Breast epithelium (tissue), 4 donors: ENCODE data around the gene SAMD8. TPM values are rescaled to one million over a fixed set of nuclear protein-coding genes. Genes with fewer than 3 reads are reported as not detected.

Experiments
- DNase-seq, 2 donors: peaks; one replicate each; pipeline ENCODE4 v3.0.0-alpha.2; 2019; ENCODE audit warnings: low spot score in 2 of 2
- H3K27ac ChIP-seq, 2 donors: fragments of 200-600 bp; sonication (generic) in 1 of 2; one replicate each; pipeline ENCODE4 v1.5.1; 2016 to 2019; ENCODE audit warnings: mild to moderate bottlenecking in 1 of 2
- H3K27me3 ChIP-seq, 2 donors: fragments of 200-600 bp; sonication (generic) in 1 of 2; one replicate each; pipeline versions ENCODE4 v1.5.1 to v1.6.0; 2017 to 2019; ENCODE audit warnings: control low read depth in 1 of 2, mild to moderate bottlenecking in 1 of 2
- H3K36me3 ChIP-seq: fragments of 200-600 bp; one replicate; pipeline ENCODE4 v1.5.1; 2019
- H3K4me1 ChIP-seq, 2 donors: fragments of 200-600 bp; sonication (generic); one replicate each; pipeline ENCODE4 v1.5.1; 2016 to 2019; ENCODE audit warnings: control low read depth in 1 of 2
- H3K4me3 ChIP-seq, 3 donors: fragments of 200-600 bp; sonication (generic); 1 replicate in 2 of 3; 2 replicates in 1 of 3; pipeline ENCODE4 v1.5.1; 2016 to 2019; ENCODE audit warnings: mild to moderate bottlenecking in 3 of 3, moderate library complexity in 2 of 3
- H3K9me3 ChIP-seq, 2 donors: fragments of 200-600 bp; sonication (generic) in 1 of 2; one replicate each; pipeline ENCODE4 v1.5.1; 2016 to 2019; ENCODE audit warnings: control low read depth in 1 of 2
- CTCF ChIP-seq, 3 donors: fragments of 450-650 bp; IDR thresholded peaks; one replicate each; pipeline ENCODE4 v1.5.1; 2016 to 2017; ENCODE audit warnings: antibody characterized with exemption in 3 of 3, mild to moderate bottlenecking in 3 of 3, moderate library complexity in 3 of 3
- POLR2A ChIP-seq: fragments of 450-650 bp; IDR thresholded peaks from one replicate; pipeline ENCODE4 v1.6.1; 2016; ENCODE audit warnings: antibody characterized with exemption, mild to moderate bottlenecking, moderate library complexity
- POLR2AphosphoS5 ChIP-seq, 3 donors: sonication (generic); formaldehyde crosslinking; IDR thresholded peaks; one replicate each; pipeline ENCODE4 v1.6.1; 2017; ENCODE audit warnings: antibody characterized with exemption in 3 of 3
- intact Hi-C: fragments of 100-400 bp; cut with DNase I; formaldehyde crosslinking; loops from one replicate; pipeline ENCODE4 v1.15.1; 2023; ENCODE audit warnings: low total_unique reads
- total RNA-seq, 3 donors: library from RNA; depleted of rRNA; stranded (reverse); fragments of >200 nt; gene quantifications; one replicate each; pipeline ENCODE4 v1.1.0, GENCODE V29; 2016

SAMD8 gene
- total RNA-seq, 3 donors from 2014 or later = 41.0 to 45.2 (median 41.3) TPM

- H3K27ac ChIP-seq = no peak overlapping the region
- no peaks in the 10 kb centered on the region for H3K27me3 ChIP-seq
- intact Hi-C loops = no loop called here
- H3K9me3 ChIP-seq = no peaks in the 10 kb centered on the region
- no peak for DNase-seq
- no peaks in the 10 kb centered on the region for H3K4me1 ChIP-seq
- TF ChIP-seq CTCF (IDR thresholded peaks at IDR 0.05) = no peak
- no peak for TF ChIP-seq POLR2AphosphoS5 (IDR thresholded peaks at IDR 0.05)
- TF ChIP-seq POLR2A = no peak
- no peak overlapping the region for H3K4me3 ChIP-seq
- H3K36me3 ChIP-seq = no peaks in the 10 kb centered on the region
Measured at GRCh38 chr10:75170215-75170614, 58.8 kb downstream of the SAMD8 start.

- H3K4me1 ChIP-seq = no peaks in the 10 kb centered on the region
- H3K27ac ChIP-seq = no peak overlapping the region
- TF ChIP-seq POLR2AphosphoS5 (IDR thresholded peaks at IDR 0.05) (no peak), CTCF (IDR thresholded peaks at IDR 0.05) (no peak), POLR2A (no peak)
- H3K9me3 ChIP-seq = no peaks in the 10 kb centered on the region
- no peak overlapping the region for H3K4me3 ChIP-seq
- H3K36me3 ChIP-seq = no peaks in the 10 kb centered on the region
- no peak for DNase-seq
- intact Hi-C loops = no loop called here
- no peaks in the 10 kb centered on the region for H3K27me3 ChIP-seq
Measured at GRCh38 chr10:75175046-75175445, 63.6 kb downstream of the SAMD8 start.

GRCh38 chr10:75176046-75176445 is 64.6 kb downstream of the SAMD8 start:
- Histone ChIP-seq H3K4me3 (no peak overlapping the region), H3K36me3 (no peaks in the 10 kb centered on the region), H3K27me3 (no peaks in the 10 kb centered on the region), H3K27ac (no peak overlapping the region), H3K9me3 (no peaks in the 10 kb centered on the region), H3K4me1 (no peaks in the 10 kb centered on the region)
- intact Hi-C loops = no loop called here
- TF ChIP-seq CTCF (IDR thresholded peaks at IDR 0.05) = no peak
- no peak for TF ChIP-seq POLR2A
- no peak for TF ChIP-seq POLR2AphosphoS5 (IDR thresholded peaks at IDR 0.05)
- no peak for DNase-seq

GRCh38 chr10:75176736-75177135 is 65.3 kb downstream of the SAMD8 start:
- Histone ChIP-seq H3K4me3 (no peak overlapping the region), H3K36me3 (no peaks in the 10 kb centered on the region), H3K4me1 (no peaks in the 10 kb centered on the region), H3K27ac (no peak overlapping the region), H3K27me3 (no peaks in the 10 kb centered on the region), H3K9me3 (no peaks in the 10 kb centered on the region)
- intact Hi-C loops = no loop called here
- no peak for TF ChIP-seq CTCF (IDR thresholded peaks at IDR 0.05)
- TF ChIP-seq POLR2A = no peak
- no peak for TF ChIP-seq POLR2AphosphoS5 (IDR thresholded peaks at IDR 0.05)
- no peak for DNase-seq

- no peak overlapping the region for H3K27ac ChIP-seq
- no peak for DNase-seq
- no peak overlapping the region for H3K4me3 ChIP-seq
- H3K27me3 ChIP-seq = no peaks in the 10 kb centered on the region
- no peak for TF ChIP-seq POLR2AphosphoS5 (IDR thresholded peaks at IDR 0.05)
- TF ChIP-seq POLR2A = no peak
- no peak for TF ChIP-seq CTCF (IDR thresholded peaks at IDR 0.05)
- no peaks in the 10 kb centered on the region for H3K36me3 ChIP-seq
- H3K4me1 ChIP-seq = no peaks in the 10 kb centered on the region
- intact Hi-C loops = no loop called here
- no peaks in the 10 kb centered on the region for H3K9me3 ChIP-seq
Measured at GRCh38 chr10:75179657-75180177, 68.3 kb downstream of the SAMD8 start.
